ENCODE measurements around the gene HSDL1. TPM values are rescaled to one million over a fixed set of nuclear protein-coding genes. Genes with fewer than 3 reads are reported as not detected.

Gene HSDL1
- total and polyA plus RNA-seq, 2 donors (not counting 1 experiment from before 2014, with no cell fraction given) = 12.4 to 30.8 TPM

- ATAC-seq (ENCODE audit: low read depth) (no peak), DNase-seq (no peak)
- peaks cover 17 to 56% of the 10 kb centered on the region in 2 experiments for H3K36me3 ChIP-seq (replicated peaks in 1 of 2; ENCODE audit: control extremely low read depth in 1 of 2, control insufficient read depth in 1 of 2, extremely low read depth in 1 of 2, insufficient read depth in 2 of 2, low read length in 1 of 2)
- no peak overlapping the region for H3K27ac ChIP-seq (ENCODE audit: low read length in 2 of 2)
- Mint-ChIP-seq H3K27ac (no peak overlapping the region), H3K9me3 (ENCODE audit: insufficient read depth) (no peaks in the 10 kb centered on the region), H3K27me3 (no peaks in the 10 kb centered on the region), H3K4me1 (peaks cover 9% of the 10 kb centered on the region), H3K4me3 (no peak overlapping the region)
- no peaks in the 10 kb centered on the region for H3K9me3 ChIP-seq (ENCODE audit: control extremely low read depth in 1 of 3, control insufficient read depth in 2 of 3, insufficient read depth in 1 of 3, low read length in 2 of 3)
- WGBS (ENCODE audit: insufficient coverage) = 100% methylated on average over 5 of the region's 7 CpGs
- intact Hi-C loops (cut with micrococcal nuclease) = no loop called here
- H3K4me1 ChIP-seq (ENCODE audit: control insufficient read depth in 2 of 2, insufficient read depth in 2 of 2, low read length in 2 of 2) = no peaks in the 10 kb centered on the region
- H4K20me1 ChIP-seq (ENCODE audit: control insufficient read depth, insufficient read depth, low read length, poor library complexity, severe bottlenecking) = peaks cover 83% of the 10 kb centered on the region
- H3K79me2 ChIP-seq (ENCODE audit: control insufficient read depth, insufficient read depth, low read length) = peaks cover 70% of the 10 kb centered on the region
- no peak overlapping the region for H2AFZ ChIP-seq (ENCODE audit: insufficient read depth, low read depth, low read length, poor library complexity, severe bottlenecking)
- POLR2A ChIA-PET = no interaction called here
- no peaks in the 10 kb centered on the region for H3K27me3 ChIP-seq (replicated peaks in 1 of 4; ENCODE audit: control extremely low read depth in 1 of 4, control insufficient read depth in 3 of 4, insufficient read depth in 4 of 4, low read length in 3 of 4)
- no peak for TF ChIP-seq CTCF (IDR thresholded peaks at IDR 0.05)
- TF ChIP-seq EZH2 (IDR thresholded peaks at IDR 0.05; ENCODE audit: borderline replicate concordance, insufficient read depth, low read depth, low read length, poor library complexity, severe bottlenecking) = no peak
- H3K4me2 ChIP-seq (replicated peaks; ENCODE audit: low read depth, low read length, poor library complexity, severe bottlenecking) = no peak overlapping the region
- H3K4me3 ChIP-seq (ENCODE audit: control extremely low read depth in 1 of 5, extremely low read depth in 1 of 5, insufficient read depth in 1 of 5, low read depth in 2 of 5, low read length in 4 of 5) = no peak overlapping the region
- no peak overlapping the region for H3K9ac ChIP-seq (ENCODE audit: low read length)
- CTCF ChIA-PET = no interaction called here
These were observed 46.0 kb downstream of the HSDL1 start for GRCh38 chr16:84098939-84099338.

- H3K4me1 ChIP-seq (ENCODE audit: control insufficient read depth in 2 of 2, insufficient read depth in 2 of 2, low read length in 2 of 2) = no peaks in the 10 kb centered on the region
- no peak for ATAC-seq (ENCODE audit: low read depth)
- peaks cover 46% of the 10 kb centered on the region for H3K79me2 ChIP-seq (ENCODE audit: control insufficient read depth, insufficient read depth, low read length)
- H3K9ac ChIP-seq (ENCODE audit: low read length) = no peak overlapping the region
- no peaks in the 10 kb centered on the region for H3K27me3 Mint-ChIP-seq
- POLR2A ChIA-PET = no interaction called here
- H3K9me3 Mint-ChIP-seq (ENCODE audit: insufficient read depth) = no peaks in the 10 kb centered on the region
- peaks cover 14 to 72% of the 10 kb centered on the region in 2 experiments for H3K36me3 ChIP-seq (replicated peaks in 1 of 2; ENCODE audit: control extremely low read depth in 1 of 2, control insufficient read depth in 1 of 2, extremely low read depth in 1 of 2, insufficient read depth in 2 of 2, low read length in 1 of 2)
- TF ChIP-seq CTCF (IDR thresholded peaks at IDR 0.05) (no peak), EZH2 (IDR thresholded peaks at IDR 0.05; ENCODE audit: borderline replicate concordance, insufficient read depth, low read depth, low read length, poor library complexity, severe bottlenecking) (no peak)
- CTCF ChIA-PET = no interaction called here
- WGBS (ENCODE audit: insufficient coverage) = 83% methylated on average over 1 of the region's 4 CpGs
- no peak overlapping the region for H2AFZ ChIP-seq (ENCODE audit: insufficient read depth, low read depth, low read length, poor library complexity, severe bottlenecking)
- peaks cover 70% of the 10 kb centered on the region for H4K20me1 ChIP-seq (ENCODE audit: control insufficient read depth, insufficient read depth, low read length, poor library complexity, severe bottlenecking)
- intact Hi-C loops (cut with micrococcal nuclease) = no loop called here
- H3K27me3 ChIP-seq (replicated peaks in 1 of 4; ENCODE audit: control extremely low read depth in 1 of 4, control insufficient read depth in 3 of 4, insufficient read depth in 4 of 4, low read length in 3 of 4) = no peaks in the 10 kb centered on the region
- DNase-seq = no peak
- no peak overlapping the region for H3K27ac Mint-ChIP-seq
- no peak overlapping the region for H3K4me3 Mint-ChIP-seq
- H3K9me3 ChIP-seq (ENCODE audit: control extremely low read depth in 1 of 3, control insufficient read depth in 2 of 3, insufficient read depth in 1 of 3, low read length in 2 of 3) = no peaks in the 10 kb centered on the region
- H3K4me3 ChIP-seq (ENCODE audit: control extremely low read depth in 1 of 5, extremely low read depth in 1 of 5, insufficient read depth in 1 of 5, low read depth in 2 of 5, low read length in 4 of 5) = no peak overlapping the region
- no peak overlapping the region for H3K27ac ChIP-seq (ENCODE audit: low read length in 2 of 2)
- H3K4me1 Mint-ChIP-seq = peaks cover 1% of the 10 kb centered on the region
- no peak overlapping the region for H3K4me2 ChIP-seq (replicated peaks; ENCODE audit: low read depth, low read length, poor library complexity, severe bottlenecking)
These were observed 48.5 kb downstream of the HSDL1 start for GRCh38 chr16:84096447-84097005.

Data from B cell (primary cell).